ENCODE data around the gene LETM1. TPM values are rescaled to one million over a fixed set of nuclear protein-coding genes. Genes with fewer than 3 reads are reported as not detected.

Gene LETM1
- total RNA-seq, 1 experiment from 2014 or later = 67.3 TPM

- Histone ChIP-seq H3K4me3 (replicated peaks in 1 of 2; ENCODE audit: low read depth in 1 of 2, low read length in 2 of 2) (no peak overlapping the region), H3K27ac (ENCODE audit: low read depth, low read length) (no peak overlapping the region), H3K9me2 (ENCODE audit: insufficient read depth) (no peaks in the 10 kb centered on the region), H2AFZ (ENCODE audit: low read depth, low read length, poor library complexity, severe bottlenecking) (no peak overlapping the region), H3K36me3 (ENCODE audit: control insufficient read depth in 1 of 2, insufficient read depth in 2 of 2, low read length in 2 of 2) (peaks cover 0 to 4% of the 10 kb centered on the region in 2 experiments; a peak in 1 of 4 replicates), H4K20me1 (ENCODE audit: insufficient read depth) (no peaks in the 10 kb centered on the region), H3K9ac (ENCODE audit: low read length) (no peak overlapping the region), H3K4me2 (ENCODE audit: low read length) (no peak overlapping the region), H3K9me3 (ENCODE audit: control insufficient read depth in 1 of 2, insufficient read depth in 1 of 2, low read depth in 1 of 2, low read length in 2 of 2) (no peaks in the 10 kb centered on the region), H3K4me1 (ENCODE audit: control insufficient read depth in 1 of 2, insufficient read depth in 2 of 2, low read length in 2 of 2) (peaks cover 2 to 3% of the 10 kb centered on the region in 2 experiments; a peak in 3 of 4 replicates), H3K79me2 (ENCODE audit: insufficient read depth, low read length) (peaks cover 13% of the 10 kb centered on the region; the same call in 1 of the 2 replicates), H3K27me3 (ENCODE audit: insufficient read depth, low read length) (no peaks in the 10 kb centered on the region)
- BruUV-seq (replicated peaks) = no TSS peak
- DNase-seq (ENCODE audit: low read depth, low spot score) (no peak), ATAC-seq (no peak)
- ChIA-PET RAD21 (ENCODE audit: low non-redundant PET in 1 of 2, low total read pairs in 2 of 2, uncharacterized antibody in 2 of 2, unreplicated experiment in 2 of 2) (interaction anchor here in 1 of 2 experiments (0.9 kb wide), 1 partner anchor 9 kb away, joined by 5 read pairs; no protein-coding TSS in a partner anchor), POLR2A (no interaction called here), CTCF (no interaction called here)
- intact Hi-C loops (cut with micrococcal nuclease) = no loop called here
- no peak for TF ChIP-seq ZNF274 (IDR thresholded peaks at IDR 0.05; ENCODE audit: low read depth, low read length)
- no peak for TF ChIP-seq SIN3A (IDR thresholded peaks at IDR 0.05; ENCODE audit: low read depth)
- no peak for TF ChIP-seq YY1 (IDR thresholded peaks at IDR 0.05; ENCODE audit: extremely low read depth, insufficient replicate concordance, low read depth, low read length)
- TF ChIP-seq ELF1 (IDR thresholded peaks at IDR 0.05; ENCODE audit: borderline replicate concordance, low read depth) = no peak
- no peak for TF ChIP-seq RAD21 (IDR thresholded peaks at IDR 0.05; ENCODE audit: low read depth)
- no peak for TF ChIP-seq ATF3 (IDR thresholded peaks at IDR 0.05)
- no peak for TF ChIP-seq POLR2A (IDR thresholded peaks at IDR 0.05; ENCODE audit: borderline replicate concordance, extremely low read depth, insufficient read depth, insufficient read length)
- TF ChIP-seq MAX (IDR thresholded peaks at IDR 0.05) = no peak
- no peak for TF ChIP-seq EGR1 (IDR thresholded peaks at IDR 0.05; ENCODE audit: low read depth)
- no peak for TF ChIP-seq CEBPB (IDR thresholded peaks at IDR 0.05; ENCODE audit: low read depth)
- no peak for TF ChIP-seq EZH2phosphoT487 (IDR thresholded peaks at IDR 0.05; ENCODE audit: borderline replicate concordance)
Measured at GRCh38 chr4:1800805-1801204, 55.2 kb downstream of the LETM1 start.
